Measurements from ENCODE around the gene ZNF324B.

- TF ChIP-seq CTCF (IDR thresholded peaks at IDR 0.05), result no peak
- TF ChIP-seq POLR2A (IDR thresholded peaks at IDR 0.05), result no peak
These were observed 49.5 kb upstream of the ZNF324B start for GRCh38 chr19:58401840-58402421.

Measured in esophagus squamous epithelium (tissue), 4 donors.